ENCODE measurements around the gene RANBP1. TPM values are rescaled to one million over a fixed set of nuclear protein-coding genes. Genes with fewer than 3 reads are reported as not detected.

RANBP1 gene
- total and polyA plus RNA-seq, 2 of the 13 experiments (the other 11 are each of a cell fraction or from before 2014, with no cell fraction given), result 181 to 492 TPM

DNA sequence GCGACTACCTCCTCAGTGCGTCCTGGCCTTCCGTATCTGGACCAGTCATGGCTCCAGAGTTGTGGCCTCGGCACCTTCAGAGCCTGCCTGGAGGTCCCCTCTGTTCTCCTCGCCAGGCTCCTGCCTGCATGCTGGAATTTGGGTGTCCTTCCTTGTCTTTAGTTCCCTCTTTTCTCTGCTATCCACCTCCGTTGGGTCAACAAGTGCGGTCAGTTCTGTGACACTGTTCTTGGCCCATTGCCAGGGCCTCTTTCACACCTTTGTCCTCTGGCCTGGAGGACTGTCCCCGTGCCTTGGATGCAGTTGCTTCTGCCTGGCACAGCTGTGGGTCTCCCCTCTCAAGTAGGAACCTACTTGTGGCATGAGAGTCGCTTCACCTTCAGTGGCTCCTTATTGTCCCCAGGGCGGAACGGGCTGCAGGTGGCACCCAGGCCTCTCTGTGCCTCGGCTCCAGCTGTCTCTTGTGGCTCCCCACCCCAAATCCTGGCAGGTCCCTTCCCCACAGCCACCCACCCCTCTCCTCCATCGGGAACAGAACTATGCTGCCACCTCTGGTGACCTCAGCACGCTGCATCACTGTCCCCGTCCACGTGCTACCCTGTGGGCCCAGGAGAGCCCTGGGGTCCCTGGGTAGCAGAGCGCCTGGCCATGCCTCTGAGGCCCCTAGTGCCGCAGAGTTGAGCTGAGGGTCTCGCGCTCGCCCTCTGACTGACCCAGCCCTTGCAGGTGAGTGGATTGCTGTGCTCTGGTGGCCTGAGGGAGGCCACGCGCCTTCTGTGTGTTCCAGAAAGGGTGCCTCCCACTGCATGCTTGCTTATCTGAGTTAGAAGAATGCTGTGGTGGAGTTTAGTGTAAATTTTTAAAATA lies 31.1 kb upstream of the RANBP1 start (continued):
- TF ChIP-seq LCORL (IDR thresholded peaks at IDR 0.05) (peak; percentile 77), LCORL (CRISPR knock-in tag; IDR thresholded peaks at IDR 0.05) (peak; percentile 75; the same call in 1 of the 2 replicates), ZNF20 (CRISPR knock-in tag; IDR thresholded peaks at IDR 0.05) (no peak), ZNF550 (CRISPR knock-in tag; IDR thresholded peaks at IDR 0.05; ENCODE audit: borderline replicate concordance) (no peak), XRCC5 (optimal IDR thresholded peaks at IDR 0.05; ENCODE audit: low read length) (no peak), UBTF (CRISPR knock-in tag; IDR thresholded peaks at IDR 0.05) (peak; percentile 44), ADNP (CRISPR knock-in tag; IDR thresholded peaks at IDR 0.05) (no peak), ZNF383 (CRISPR knock-in tag; IDR thresholded peaks at IDR 0.05; ENCODE audit: borderline replicate concordance) (no peak), FOSL1 (CRISPR knock-in tag; IDR thresholded peaks at IDR 0.05; ENCODE audit: borderline replicate concordance) (no peak), ZNF703 (CRISPR knock-in tag; IDR thresholded peaks at IDR 0.05; ENCODE audit: borderline replicate concordance) (no peak), TEAD3 (CRISPR knock-in tag; optimal IDR thresholded peaks at IDR 0.05; ENCODE audit: borderline replicate concordance) (no peak), TOE1 (CRISPR knock-in tag; IDR thresholded peaks at IDR 0.05) (no peak), ATAD3A (CRISPR knock-in tag; IDR thresholded peaks at IDR 0.05) (no peak), CC2D1A (CRISPR knock-in tag; IDR thresholded peaks at IDR 0.05) (no peak), PHF21A (CRISPR knock-in tag; IDR thresholded peaks at IDR 0.05) (no peak), IKZF1 (IDR thresholded peaks at IDR 0.05) (no peak), MATR3 (CRISPR knock-in tag; IDR thresholded peaks at IDR 0.05) (no peak), SP4 (CRISPR knock-in tag; IDR thresholded peaks at IDR 0.05) (peak; percentile 41; the same call in 1 of the 2 replicates), TEAD2 (CRISPR knock-in tag; IDR thresholded peaks at IDR 0.05) (no peak), PAWR (CRISPR knock-in tag; IDR thresholded peaks at IDR 0.05; ENCODE audit: borderline replicate concordance) (no peak), RELA (CRISPR knock-in tag; IDR thresholded peaks at IDR 0.05) (no peak), ZNF18 (CRISPR knock-in tag; IDR thresholded peaks at IDR 0.05; ENCODE audit: insufficient replicate concordance) (no peak), ARNT2 (CRISPR knock-in tag; IDR thresholded peaks at IDR 0.05; ENCODE audit: low read depth) (no peak), NBN (conservative IDR thresholded peaks at IDR 0.05) (no peak), PITX1 (CRISPR knock-in tag; IDR thresholded peaks at IDR 0.05) (0 out of 2 replicates have a peak, but pooled peaks have one; percentile 46)
- TF ChIP-seq, protein P1, sequence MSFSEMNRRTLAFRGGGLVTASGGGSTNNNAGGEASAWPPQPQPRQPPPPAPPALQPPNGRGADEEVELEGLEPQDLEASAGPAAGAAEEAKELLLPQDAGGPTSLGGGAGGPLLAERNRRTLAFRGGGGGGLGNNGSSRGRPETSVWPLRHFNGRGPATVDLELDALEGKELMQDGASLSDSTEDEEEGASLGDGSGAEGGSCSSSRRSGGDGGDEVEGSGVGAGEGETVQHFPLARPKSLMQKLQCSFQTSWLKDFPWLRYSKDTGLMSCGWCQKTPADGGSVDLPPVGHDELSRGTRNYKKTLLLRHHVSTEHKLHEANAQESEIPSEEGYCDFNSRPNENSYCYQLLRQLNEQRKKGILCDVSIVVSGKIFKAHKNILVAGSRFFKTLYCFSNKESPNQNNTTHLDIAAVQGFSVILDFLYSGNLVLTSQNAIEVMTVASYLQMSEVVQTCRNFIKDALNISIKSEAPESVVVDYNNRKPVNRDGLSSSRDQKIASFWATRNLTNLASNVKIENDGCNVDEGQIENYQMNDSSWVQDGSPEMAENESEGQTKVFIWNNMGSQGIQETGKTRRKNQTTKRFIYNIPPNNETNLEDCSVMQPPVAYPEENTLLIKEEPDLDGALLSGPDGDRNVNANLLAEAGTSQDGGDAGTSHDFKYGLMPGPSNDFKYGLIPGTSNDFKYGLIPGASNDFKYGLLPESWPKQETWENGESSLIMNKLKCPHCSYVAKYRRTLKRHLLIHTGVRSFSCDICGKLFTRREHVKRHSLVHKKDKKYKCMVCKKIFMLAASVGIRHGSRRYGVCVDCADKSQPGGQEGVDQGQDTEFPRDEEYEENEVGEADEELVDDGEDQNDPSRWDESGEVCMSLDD (CRISPR knock-in tag; IDR thresholded peaks at IDR 0.05; ENCODE audit: borderline replicate concordance), result no peak
